Adrenal gland (tissue), 5 donors: Measurements from ENCODE around the gene LMLN.

Source experiments
- CTCF ChIP-seq, 6 experiments: fragments of 450-650 bp in 4 of 6; fragments of 200-600 bp in 2 of 6; sonication (generic) in 1 of 6; IDR thresholded peaks; 1 replicate in 5 of 6; 2 replicates in 1 of 6; pipeline versions ENCODE4 v1.5.1 to v1.8.0; 2016 to 2021; ENCODE audit warnings: antibody characterized with exemption in 6 of 6, mild to moderate bottlenecking in 2 of 6, moderate library complexity in 1 of 6
- POLR2A ChIP-seq, 2 donors: fragments of 450-650 bp; IDR thresholded peaks; one replicate each; pipeline ENCODE4 v1.6.1; 2017; ENCODE audit warnings: antibody characterized with exemption in 2 of 2, mild to moderate bottlenecking in 2 of 2, moderate library complexity in 1 of 2
- donor health status: DM: no; HTN: no; CAD: no.

GRCh38 chr3:198018416-198018815 lies 58.4 kb downstream of the LMLN start:
- TF ChIP-seq CTCF (IDR thresholded peaks at IDR 0.05): no peak
- no peak for TF ChIP-seq POLR2A (IDR thresholded peaks at IDR 0.05)
